Measurements from ENCODE around the gene DIRAS2. TPM values are rescaled to one million over a fixed set of nuclear protein-coding genes. Genes with fewer than 3 reads are reported as not detected.

Gene DIRAS2
- total and polyA plus RNA-seq, 2 experiments from 2014 or later, result 0.41 to 1.6 TPM

DNA sequence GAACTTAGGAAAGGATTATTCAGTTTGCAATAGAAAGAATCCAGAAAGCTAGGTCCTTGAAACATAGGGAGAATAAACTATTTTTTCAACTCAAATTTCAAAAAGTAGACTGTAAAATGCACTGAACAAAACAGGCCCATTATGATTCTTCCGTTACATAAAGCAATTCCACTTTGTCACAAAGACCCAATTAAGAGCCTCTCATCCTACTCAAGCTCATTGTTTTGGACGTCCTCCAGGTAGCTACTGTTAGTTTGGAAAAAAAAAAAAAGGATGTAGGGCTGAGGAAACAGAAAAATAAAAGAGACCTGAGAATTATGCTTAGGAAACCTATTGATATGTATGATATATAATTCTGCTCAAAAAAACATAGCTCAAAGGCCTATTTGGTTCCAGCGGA is 74.0 kb downstream of the DIRAS2 start:
- Histone ChIP-seq H3K4me3 (no peak overlapping the region), H3K36me3 (replicated peaks; ENCODE audit: insufficient read depth, low read depth) (no peaks in the 10 kb centered on the region), H3K27me3 (no peaks in the 10 kb centered on the region), H3K9me3 (ENCODE audit: low read depth) (no peaks in the 10 kb centered on the region), H3K4me1 (ENCODE audit: insufficient read depth) (no peaks in the 10 kb centered on the region), H2AFZ (no peak overlapping the region), H3K9me2 (replicated peaks; ENCODE audit: insufficient read depth) (no peaks in the 10 kb centered on the region), H3K79me2 (no peaks in the 10 kb centered on the region), H3K27ac (no peak overlapping the region), H4K20me1 (ENCODE audit: insufficient read depth, poor library complexity, severe bottlenecking) (no peaks in the 10 kb centered on the region), H3K4me2 (no peak overlapping the region)
- TF ChIP-seq EZH2phosphoT487 (IDR thresholded peaks at IDR 0.05; ENCODE audit: low read depth, severe bottlenecking, unreplicated experiment) (no peak), EZH2 (IDR thresholded peaks at IDR 0.05; ENCODE audit: borderline replicate concordance) (no peak), CTCF (IDR thresholded peaks at IDR 0.05; ENCODE audit: poor library complexity) (no peak)
- 80% methylated on average over 3 of the region's 3 CpGs for WGBS (ENCODE audit: low lambda C conversion rate, missing lambda C conversion rate)
- no peak for DNase-seq (ENCODE audit: low spot score)

- Histone ChIP-seq H3K9me3 (ENCODE audit: low read depth) (no peaks in the 10 kb centered on the region), H3K4me3 (no peak overlapping the region)
- WGBS (ENCODE audit: low lambda C conversion rate, missing lambda C conversion rate), result 92% methylated on average over 4 of the region's 4 CpGs
These were observed 80.4 kb downstream of the DIRAS2 start for GRCh38 chr9:90562229-90562628.

More at GRCh38 chr9:90562229-90562628, 80.4 kb downstream of the DIRAS2 start:
- Histone ChIP-seq H3K4me2 (no peak overlapping the region), H3K4me1 (ENCODE audit: insufficient read depth) (no peaks in the 10 kb centered on the region), H3K79me2 (no peaks in the 10 kb centered on the region), H2AFZ (no peak overlapping the region), H4K20me1 (ENCODE audit: insufficient read depth, poor library complexity, severe bottlenecking) (no peaks in the 10 kb centered on the region), H3K27ac (no peak overlapping the region), H3K27me3 (no peaks in the 10 kb centered on the region), H3K36me3 (replicated peaks; ENCODE audit: insufficient read depth, low read depth) (no peaks in the 10 kb centered on the region), H3K9me2 (replicated peaks; ENCODE audit: insufficient read depth) (no peaks in the 10 kb centered on the region)
- DNase-seq (ENCODE audit: low spot score), result no peak
- TF ChIP-seq CTCF (IDR thresholded peaks at IDR 0.05; ENCODE audit: poor library complexity), result no peak
- TF ChIP-seq EZH2phosphoT487 (IDR thresholded peaks at IDR 0.05; ENCODE audit: low read depth, severe bottlenecking, unreplicated experiment), result no peak
- no peak for TF ChIP-seq EZH2 (IDR thresholded peaks at IDR 0.05; ENCODE audit: borderline replicate concordance)

Other genes with a start within 250 kb of the DIRAS2 start
- 3.6 and 4.9 TPM in 2 replicates for gene SYK, start 159.0 kb upstream of the DIRAS2 start, total RNA-seq
- gene SYK, start 159.0 kb upstream of the DIRAS2 start, polyA plus RNA-seq, result 2.2 and 5.1 TPM in 2 replicates